Stimulated activated CD4-positive, alpha-beta T cell treated with anti-CD3 and anti-CD28 coated beads, TNF-alpha, amount 100 ng/mL, for 4 hours (primary cell): ENCODE data around the gene DCLRE1C.
"Not testable (repeated sequence)": the region's sequence is repeated elsewhere in the genome, so short reads cannot be mapped to it uniquely, and the experiment has no call there.

Source experiments
- DNase-seq, 3 experiments: peaks; one replicate each; pipeline ENCODE4 v3.0.0-alpha.2; 2020; ENCODE audit warnings: low read depth in 3 of 3

The DCLRE1C gene

DNA sequence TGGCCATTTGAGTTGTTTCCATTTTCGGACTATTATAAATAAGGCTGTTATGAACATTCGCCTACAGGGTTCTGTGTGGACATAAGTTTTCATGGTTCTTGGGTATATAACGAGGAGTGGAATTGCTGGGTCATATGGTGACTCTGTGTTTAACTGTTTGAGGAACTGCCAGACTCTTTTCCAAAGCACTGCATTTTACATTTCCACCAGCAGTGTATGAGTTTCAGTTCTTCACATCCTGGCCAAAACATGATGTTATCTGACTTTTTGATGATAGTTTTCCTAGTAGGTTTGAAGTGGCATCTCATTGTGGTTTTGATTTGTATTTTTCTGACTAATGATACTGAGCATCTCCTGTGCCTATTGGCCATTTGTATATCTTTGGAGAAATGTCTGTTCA, 69.8 kb downstream of the DCLRE1C start:
- no peak for DNase-seq

GRCh38 chr10:14880229-14880628, 73.7 kb downstream of the DCLRE1C start:
- no peak for DNase-seq

GRCh38 chr10:14879928-14880193, 74.0 kb downstream of the DCLRE1C start:
- DNase-seq = no peak

DNA sequence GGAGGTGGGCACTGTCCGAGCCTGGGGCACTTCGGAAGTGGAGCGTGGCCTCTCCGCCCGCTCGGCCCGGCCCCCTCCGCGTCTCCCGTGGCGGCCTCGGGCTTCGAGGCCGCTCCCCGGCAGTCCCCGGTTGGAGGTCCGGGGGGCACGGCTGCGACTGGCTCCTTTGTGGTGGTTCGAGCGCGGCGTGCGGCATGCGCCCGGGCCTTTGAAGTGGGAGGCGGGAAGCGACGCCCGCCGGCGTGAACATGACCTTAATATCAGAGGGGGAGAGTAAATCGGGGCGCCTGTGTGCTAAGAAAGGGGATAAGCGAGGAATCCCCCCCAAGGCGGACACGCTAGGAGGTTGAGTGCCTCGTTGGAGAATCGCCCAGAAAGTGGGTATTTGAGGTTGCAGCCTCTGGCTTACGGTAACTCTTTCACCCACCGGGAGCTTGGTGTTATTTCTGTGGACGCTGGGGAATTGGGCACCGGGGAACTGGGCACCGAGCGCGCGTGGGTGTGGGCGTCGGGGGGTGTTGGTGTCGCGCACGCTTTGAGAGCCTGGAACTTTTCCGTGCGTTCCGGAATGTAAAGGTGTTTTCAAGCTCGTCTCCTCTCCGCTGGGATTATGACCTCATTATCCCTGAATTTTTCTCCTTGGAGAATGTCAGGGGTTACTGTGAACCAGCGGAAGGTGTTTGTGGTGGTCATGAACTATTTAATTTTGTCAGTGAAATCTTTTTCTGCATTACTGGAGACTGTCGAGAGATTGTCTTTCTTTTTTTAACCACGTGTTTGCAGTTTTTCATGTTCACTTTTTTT, 74.6 kb downstream of the DCLRE1C start:
- DNase-seq = peak; percentile 18 to 26 (median 20)

DNA sequence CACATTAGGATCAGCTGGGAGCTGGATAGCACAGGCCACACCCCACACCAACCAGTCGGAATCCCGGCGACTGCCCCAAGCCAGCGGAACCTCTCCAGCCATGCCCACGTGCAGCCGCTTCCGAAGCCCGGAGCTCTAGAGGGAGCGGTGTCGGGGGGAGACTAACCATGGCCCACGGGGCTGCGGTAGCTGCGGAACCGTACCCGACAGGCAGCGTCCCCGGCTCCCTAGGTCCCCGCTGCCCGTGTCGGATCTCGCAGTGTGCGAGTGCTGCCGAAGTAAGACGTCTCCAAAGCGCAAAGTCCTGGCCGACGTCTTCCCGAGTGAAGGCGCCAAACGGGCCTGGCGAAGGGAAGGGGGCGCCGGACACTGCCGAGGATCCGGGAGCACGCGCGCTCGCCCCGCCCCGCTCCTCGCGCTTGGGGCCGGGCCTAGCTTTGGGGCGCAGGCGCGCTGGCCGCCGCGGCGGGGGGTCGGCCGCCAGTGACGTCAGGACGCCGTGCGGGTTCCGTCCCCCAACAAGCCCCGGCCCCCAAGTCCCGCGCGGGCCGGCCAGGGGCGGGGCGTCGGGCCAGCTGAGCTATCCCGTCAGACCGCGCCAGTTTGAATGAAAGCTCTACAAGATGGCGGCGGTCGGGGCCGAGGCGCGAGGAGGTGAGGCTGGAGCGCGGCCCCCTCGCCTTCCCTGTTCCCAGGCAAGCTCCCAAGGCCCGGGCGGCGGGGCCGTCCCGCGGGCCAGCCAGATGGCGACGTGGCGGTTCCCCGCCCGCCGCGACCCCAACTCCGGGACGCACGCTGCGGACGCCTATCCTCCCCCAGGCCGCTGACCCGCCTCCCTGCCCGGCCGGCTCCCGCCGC, 75.4 kb downstream of the DCLRE1C start, which contains the start of gene SUV39H2:
Gene SUV39H2 (plus strand): TSS at position 601 of the 858 bp plus-strand sequence. CDS start 23 bp downstream, at position 624.
- peak; percentile 85 to 89 (median 86) for DNase-seq

- DNase-seq = no peak
Observed at GRCh38 chr10:14876764-14877163, 77.1 kb downstream of the DCLRE1C start.

GRCh38 chr10:14875941-14876340, 78.0 kb downstream of the DCLRE1C start:
- no peak for DNase-seq

GRCh38 chr10:14873090-14873760, 80.7 kb downstream of the DCLRE1C start:
- DNase-seq = no peak

DNA sequence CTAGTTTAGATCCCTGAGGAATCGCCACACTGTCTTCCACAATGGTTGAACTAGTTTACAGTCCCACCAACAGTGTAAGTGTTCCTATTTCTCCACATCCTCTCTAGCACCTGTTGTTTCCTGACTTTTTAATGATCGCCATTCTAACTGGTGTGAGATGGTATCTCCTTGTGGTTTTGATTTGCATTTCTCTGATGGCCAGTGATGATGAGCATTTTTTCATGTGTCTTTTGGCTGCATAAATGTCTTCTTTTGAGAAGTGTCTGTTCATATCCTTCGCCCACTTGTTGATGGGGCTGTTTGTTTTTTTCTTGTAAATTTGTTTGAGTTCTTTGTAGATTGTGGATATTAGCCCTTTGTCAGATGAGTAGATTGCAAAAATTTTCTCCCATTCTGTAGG, 89.0 kb downstream of the DCLRE1C start:
- not testable (repeated sequence) for DNase-seq

- DNase-seq = not testable (repeated sequence)
Observed at GRCh38 chr10:14864466-14864865, 89.4 kb downstream of the DCLRE1C start.

- no peak for DNase-seq
Observed at GRCh38 chr10:14860791-14861190, 93.1 kb downstream of the DCLRE1C start.

DNA sequence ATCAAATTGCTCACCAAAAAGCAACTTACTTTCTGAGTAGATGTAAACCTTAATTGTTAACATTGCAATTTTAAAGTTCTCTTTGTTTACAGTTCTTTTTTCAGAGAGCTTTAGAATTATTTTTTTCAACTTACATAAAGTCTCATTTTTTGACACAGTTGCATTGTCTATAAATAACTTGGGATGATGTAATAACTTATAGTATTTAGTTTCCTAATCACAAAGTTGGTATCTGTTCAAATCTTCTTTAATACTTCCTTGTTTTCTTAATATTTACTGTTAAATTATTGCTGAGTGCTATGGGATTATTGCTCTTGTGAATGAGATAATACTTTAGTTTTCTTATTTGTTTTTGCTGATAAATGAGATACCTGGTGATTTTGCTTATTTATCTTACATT, 94.1 kb downstream of the DCLRE1C start:
- no peak for DNase-seq

DNA sequence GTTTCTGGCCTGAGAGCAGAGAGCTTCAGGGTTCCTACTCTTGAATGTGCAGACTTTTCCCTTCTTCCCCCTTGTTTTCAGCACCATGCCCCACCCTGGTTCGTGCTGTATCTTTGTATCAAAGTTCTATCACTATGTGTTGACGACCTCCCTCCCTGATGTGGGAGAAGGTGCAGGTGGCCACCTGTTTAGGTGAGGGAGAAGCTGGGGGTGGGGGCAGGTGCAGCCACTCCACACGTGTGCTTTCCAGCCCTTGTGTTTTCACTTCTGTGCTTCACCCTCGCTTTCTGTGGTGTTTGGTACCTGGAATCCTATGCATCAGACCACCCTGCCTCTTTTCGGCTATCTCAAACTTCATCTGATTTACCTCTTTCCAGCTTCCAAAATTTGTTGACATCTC, 94.9 kb downstream of the DCLRE1C start:
- DNase-seq = no peak

DNA sequence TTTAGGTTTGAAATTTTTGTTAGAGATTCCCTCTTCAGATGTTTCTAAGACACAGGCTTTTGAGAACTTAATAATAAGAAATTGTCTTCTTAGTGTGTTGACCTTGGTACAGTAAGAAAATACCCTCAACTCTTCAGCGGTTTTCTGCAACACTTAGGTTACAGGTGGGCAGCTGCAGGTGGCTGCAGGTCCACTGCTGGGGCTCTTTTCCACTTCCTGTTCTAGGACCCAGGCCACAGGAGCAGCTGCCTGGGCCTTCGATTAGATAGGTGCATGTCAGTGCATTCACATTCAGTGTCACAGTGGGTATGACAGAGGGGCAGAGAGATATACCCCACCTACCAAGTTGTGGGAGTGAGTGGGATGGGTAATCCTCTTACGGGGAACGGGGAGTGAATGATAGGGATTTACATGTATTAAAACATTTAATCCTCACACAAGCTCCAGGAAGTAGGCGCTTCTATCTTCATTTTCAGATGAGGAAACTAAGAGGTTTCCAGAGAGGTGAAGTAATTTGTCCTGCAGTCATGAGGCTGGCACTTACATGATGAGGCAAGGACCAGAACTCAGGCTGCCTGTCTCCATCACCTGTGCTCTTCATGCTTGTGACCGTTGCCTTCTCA, 95.4 kb downstream of the DCLRE1C start:
- no peak for DNase-seq

DNA sequence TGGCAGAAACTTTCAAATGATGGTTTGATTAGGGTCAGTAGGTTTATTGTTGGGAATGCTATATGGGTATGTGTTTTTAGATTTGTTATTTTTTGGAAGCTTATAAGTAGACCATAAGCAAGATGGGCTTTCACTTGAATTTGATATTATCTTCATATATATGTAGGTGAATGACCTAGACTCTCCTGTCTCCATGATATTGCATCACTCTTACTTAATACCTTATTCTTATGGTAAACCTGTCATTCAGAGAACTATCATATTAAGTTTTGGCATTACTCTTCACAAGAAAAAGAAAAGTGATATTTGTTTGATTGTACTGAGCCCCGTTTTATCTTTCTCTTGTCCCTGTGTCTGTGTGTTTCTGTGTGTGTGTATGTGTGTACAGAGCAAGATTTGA, 98.4 kb downstream of the DCLRE1C start:
- DNase-seq = no peak

DNA sequence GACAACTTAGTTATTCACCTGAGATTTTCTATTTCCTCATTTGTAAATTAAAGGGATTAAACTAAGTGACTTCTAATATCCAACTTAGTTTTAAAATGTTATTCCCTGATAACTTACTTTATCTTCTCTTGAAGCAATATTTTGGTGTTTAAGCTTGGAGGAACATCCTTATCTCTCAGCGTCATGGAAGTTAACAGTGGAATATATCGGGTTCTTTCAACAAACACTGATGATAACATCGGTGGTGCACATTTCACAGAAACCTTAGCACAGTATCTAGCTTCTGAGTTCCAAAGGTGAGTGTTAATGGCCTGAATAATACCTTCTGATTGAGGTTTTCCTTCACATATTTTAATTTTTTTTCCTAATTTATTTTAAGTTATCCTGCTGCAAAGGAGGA, 101.7 kb downstream of the DCLRE1C start:
- DNase-seq = no peak
